Brain microvascular endothelial cell (primary cell): Measurements from ENCODE around the gene RNF146.

Experiments
- DNase-seq: peaks from one replicate; pipeline ENCODE4 v3.0.0-alpha.2; 2020
- H3K27ac ChIP-seq: fragments of 250-450 bp; sonication (Bioruptor Pico); 2 replicates; pipeline ENCODE4 v1.5.1; 2020; ENCODE audit warnings: mild to moderate bottlenecking, moderate library complexity
- H3K27me3 ChIP-seq: fragments of 250-450 bp; sonication (Bioruptor Pico); replicated peaks from 2 replicates; pipeline ENCODE4 v1.5.1; 2020; ENCODE audit warnings: mild to moderate bottlenecking
- H3K36me3 ChIP-seq: fragments of 250-450 bp; sonication (Bioruptor Pico); replicated peaks from 2 replicates; pipeline ENCODE4 v1.5.1; 2020; ENCODE audit warnings: mild to moderate bottlenecking
- H3K4me3 ChIP-seq: 2 replicates; pipeline ENCODE4 v1.5.1; 2011; ENCODE audit warnings: low read depth, mild to moderate bottlenecking, control low read depth, low read length, moderate library complexity
- CTCF ChIP-seq: IDR thresholded peaks from 2 replicates; pipeline ENCODE4 v1.5.1; 2011; ENCODE audit warnings: low read depth, mild to moderate bottlenecking, moderate library complexity, low read length, control low read depth, inconsistent platforms; ENCODE audit errors: missing control alignments
- in situ Hi-C: cut with HindIII; loops from 2 replicates; pipeline ENCODE4 v1.10.0; 2017; ENCODE audit warnings: low sequenced_read_pairs, low pct_ligation_motif_present

RNF146 gene

GRCh38 chr6:127243501-127243900 lies 23.2 kb upstream of the RNF146 start:
- Histone ChIP-seq H3K36me3 (no peaks in the 10 kb centered on the region), H3K4me3 (no peak overlapping the region), H3K27ac (no peak overlapping the region), H3K27me3 (no peaks in the 10 kb centered on the region)
- DNase-seq: no peak
- no peak for TF ChIP-seq CTCF
- in situ Hi-C loops: no loop called here

GRCh38 chr6:127247114-127248096 lies 19.3 kb upstream of the RNF146 start:
- Histone ChIP-seq H3K4me3 (no peak overlapping the region), H3K27ac (no peak overlapping the region), H3K36me3 (no peaks in the 10 kb centered on the region), H3K27me3 (no peaks in the 10 kb centered on the region)
- DNase-seq: no peak
- no peak for TF ChIP-seq CTCF
- in situ Hi-C loops: no loop called here

- H3K36me3 ChIP-seq: no peaks in the 10 kb centered on the region
- TF ChIP-seq CTCF: no peak
- no peak for DNase-seq
- H3K27ac ChIP-seq: no peak overlapping the region
- H3K27me3 ChIP-seq: no peaks in the 10 kb centered on the region
- in situ Hi-C loops: no loop called here
- no peak overlapping the region for H3K4me3 ChIP-seq
These were observed 17.0 kb upstream of the RNF146 start for GRCh38 chr6:127249621-127250020.

- no peak for DNase-seq
- TF ChIP-seq CTCF: no peak
- no peak overlapping the region for H3K4me3 ChIP-seq
- in situ Hi-C loops: no loop called here
- no peak overlapping the region for H3K27ac ChIP-seq
- no peaks in the 10 kb centered on the region for H3K36me3 ChIP-seq
- no peaks in the 10 kb centered on the region for H3K27me3 ChIP-seq
These were observed 11.4 kb upstream of the RNF146 start for GRCh38 chr6:127255286-127255685.

- no peak overlapping the region for H3K4me3 ChIP-seq
- TF ChIP-seq CTCF: no peak
- H3K36me3 ChIP-seq: no peaks in the 10 kb centered on the region
- in situ Hi-C loops: no loop called here
- no peak overlapping the region for H3K27ac ChIP-seq
- no peaks in the 10 kb centered on the region for H3K27me3 ChIP-seq
- DNase-seq: no peak
These were observed 3.8 kb upstream of the RNF146 start for GRCh38 chr6:127262896-127263295.

- H3K27ac ChIP-seq: no peak overlapping the region
- no peaks in the 10 kb centered on the region for H3K36me3 ChIP-seq
- no peak overlapping the region for H3K4me3 ChIP-seq
- in situ Hi-C loops: no loop called here
- H3K27me3 ChIP-seq: no peaks in the 10 kb centered on the region
- no peak for TF ChIP-seq CTCF
- peak; percentile 8 for DNase-seq
These were observed 3.2 kb upstream of the RNF146 start for GRCh38 chr6:127263481-127263880.
